ENCODE data around the gene RXFP4. TPM values are rescaled to one million over a fixed set of nuclear protein-coding genes. Genes with fewer than 3 reads are reported as not detected.

The RXFP4 gene
- total and polyA plus RNA-seq, 9 of the 15 experiments (the other 6 are each of a cell fraction or from before 2014, with no cell fraction given): 0.64 TPM; not detected in 8

GRCh38 chr1:155934097-155934935 is 7.1 kb upstream of the RXFP4 start, which contains the start of gene KHDC4 (continued):
- TF ChIP-seq DIDO1 (tag; IDR thresholded peaks at IDR 0.05; ENCODE audit: low read depth): 0 out of 2 replicates have a peak, but pooled peaks have one; percentile 56
- TF ChIP-seq AFF4 (CRISPR knock-in tag; IDR thresholded peaks at IDR 0.05): peak; percentile 96
- no peak for TF ChIP-seq ZNF785 (CRISPR knock-in tag; IDR thresholded peaks at IDR 0.05)
- no peak for TF ChIP-seq RBM25 (IDR thresholded peaks at IDR 0.05; ENCODE audit: low read depth, low read length, severe bottlenecking)
- TF ChIP-seq ZNF263 (CRISPR knock-in tag; IDR thresholded peaks at IDR 0.05; ENCODE audit: borderline replicate concordance): peak; percentile 63; the same call in 1 of the 2 replicates
- TF ChIP-seq CLOCK (CRISPR knock-in tag; IDR thresholded peaks at IDR 0.05; ENCODE audit: borderline replicate concordance): no peak
- no peak for TF ChIP-seq HMGN3 (IDR thresholded peaks at IDR 0.05; ENCODE audit: borderline replicate concordance, extremely low read depth, insufficient read length, low read depth, low read length)
- no peak; the same call in 1 of the 2 replicates for TF ChIP-seq NFATC3 (IDR thresholded peaks at IDR 0.05)
- TF ChIP-seq MXD1 (CRISPR knock-in tag; IDR thresholded peaks at IDR 0.05; ENCODE audit: borderline replicate concordance, poor library complexity, severe bottlenecking): peak; percentile 49
- 0 out of 4 replicates have a peak, but pooled peaks of 1 of the 2 experiments have one; percentile 3 for TF ChIP-seq RAD21 (CRISPR knock-in tag; conservative IDR thresholded peaks at IDR 0.05 in 1 of 2, IDR thresholded peaks at IDR 0.05 in 1 of 2)
- peak; percentile 68 for TF ChIP-seq SP1 (CRISPR knock-in tag; IDR thresholded peaks at IDR 0.05)
- no peak for TF ChIP-seq ZNF197 (CRISPR knock-in tag; IDR thresholded peaks at IDR 0.05; ENCODE audit: low read depth)
- TF ChIP-seq SMC3 (conservative IDR thresholded peaks at IDR 0.05; ENCODE audit: insufficient read depth, low read depth, low read length): no peak
- no peak for TF ChIP-seq MTA1 (IDR thresholded peaks at IDR 0.05; ENCODE audit: borderline replicate concordance)
- TF ChIP-seq CREB1 (IDR thresholded peaks at IDR 0.05): peak; percentile 85
- peak; percentile 93 for TF ChIP-seq CREB1 (CRISPR knock-in tag; IDR thresholded peaks at IDR 0.05)
- no peak for TF ChIP-seq MTF1 (CRISPR knock-in tag; IDR thresholded peaks at IDR 0.05; ENCODE audit: borderline replicate concordance)
- TF ChIP-seq ZNF174 (CRISPR knock-in tag; IDR thresholded peaks at IDR 0.05): no peak
- no peak for TF ChIP-seq ZKSCAN8 (CRISPR knock-in tag; IDR thresholded peaks at IDR 0.05)
- TF ChIP-seq HDGF (IDR thresholded peaks at IDR 0.05): no peak
